CD4-positive, alpha-beta T cell treated with Interleukin-6 at 100 ng/mL for 8 hours (primary cell): Measurements from ENCODE around the gene MX2.

Experiments used
- DNase-seq: peaks from one replicate; pipeline ENCODE4 v3.0.0-alpha.2; 2020; ENCODE audit warnings: mixed read lengths, low spot score

Gene MX2

GRCh38 chr21:41364308-41364707 lies 2.5 kb downstream of the MX2 start:
- no peak for DNase-seq

- DNase-seq, result no peak
Measured at GRCh38 chr21:41365377-41366107, 3.7 kb downstream of the MX2 start.

- DNase-seq, result no peak
Measured at GRCh38 chr21:41366522-41367151, 4.8 kb downstream of the MX2 start.

- DNase-seq, result no peak
Measured at GRCh38 chr21:41367301-41367944, 5.6 kb downstream of the MX2 start.

- no peak for DNase-seq
Measured at GRCh38 chr21:41367945-41368734, 6.3 kb downstream of the MX2 start.

GRCh38 chr21:41368735-41369104 lies 6.9 kb downstream of the MX2 start:
- no peak for DNase-seq

GRCh38 chr21:41369105-41369919 lies 7.5 kb downstream of the MX2 start:
- peak; percentile 31 for DNase-seq

GRCh38 chr21:41369920-41370839 lies 8.4 kb downstream of the MX2 start:
- DNase-seq, result peak; percentile 42

- DNase-seq, result no peak
Measured at GRCh38 chr21:41370840-41371684, 9.2 kb downstream of the MX2 start.

GRCh38 chr21:41371685-41372030 lies 9.8 kb downstream of the MX2 start:
- no peak for DNase-seq

GRCh38 chr21:41373253-41373652 lies 11.4 kb downstream of the MX2 start:
- no peak for DNase-seq

- DNase-seq, result no peak
Measured at GRCh38 chr21:41373763-41374162, 11.9 kb downstream of the MX2 start.

GRCh38 chr21:41374177-41374712 lies 12.4 kb downstream of the MX2 start:
- DNase-seq, result no peak

- DNase-seq, result no peak
Measured at GRCh38 chr21:41374867-41375533, 13.2 kb downstream of the MX2 start.

- no peak for DNase-seq
Measured at GRCh38 chr21:41375875-41376274, 14.0 kb downstream of the MX2 start.

- DNase-seq, result no peak
Measured at GRCh38 chr21:41377715-41378114, 15.9 kb downstream of the MX2 start.

GRCh38 chr21:41378849-41379248 lies 17.0 kb downstream of the MX2 start:
- DNase-seq, result no peak

GRCh38 chr21:41379901-41380300 lies 18.1 kb downstream of the MX2 start:
- DNase-seq, result no peak

- DNase-seq, result no peak
Measured at GRCh38 chr21:41381731-41382130, 19.9 kb downstream of the MX2 start.
